Osteoblast (primary cell): ENCODE measurements around the gene LAPTM5. TPM values are rescaled to one million over a fixed set of nuclear protein-coding genes. Genes with fewer than 3 reads are reported as not detected.
A peak's percentile ranks its signal among the peaks of the same experiment; 100 is the strongest.

Experiments
- DNase-seq: peaks from one replicate; pipeline ENCODE4 v3.0.0; 2011; ENCODE audit warnings: low spot score, mixed read lengths; ENCODE audit not compliant: insufficient read length; ENCODE audit errors: missing footprints
- H2AFZ ChIP-seq: 2 replicates; pipeline ENCODE4 v1.6.0; 2011; ENCODE audit warnings: mild to moderate bottlenecking, low read length
- H3K27ac ChIP-seq: 2 replicates; pipeline ENCODE4 v1.5.1; 2011; ENCODE audit warnings: mild to moderate bottlenecking, low read depth, low read length, moderate library complexity
- H3K27me3 ChIP-seq: 2 replicates; pipeline ENCODE4 v1.6.0; 2012; ENCODE audit warnings: mild to moderate bottlenecking, control low read depth, inconsistent platforms, low read length, moderate library complexity; ENCODE audit not compliant: insufficient read depth
- H3K36me3 ChIP-seq: 2 replicates; pipeline ENCODE4 v1.5.1; 2011; ENCODE audit warnings: mild to moderate bottlenecking, low read length, control low read depth, moderate library complexity; ENCODE audit not compliant: insufficient read depth
- H3K4me1 ChIP-seq: 2 replicates; pipeline ENCODE4 v1.5.1; 2011; ENCODE audit warnings: mild to moderate bottlenecking, low read length, control low read depth, moderate library complexity; ENCODE audit not compliant: insufficient read depth
- H3K4me2 ChIP-seq: 2 replicates; pipeline ENCODE4 v1.6.0; 2011; ENCODE audit warnings: mild to moderate bottlenecking, low read length; ENCODE audit not compliant: insufficient read depth
- H3K4me3 ChIP-seq: fragments of 200-600 bp; sonication (generic); 3 replicates; pipeline ENCODE4 v1.5.1; 2012; ENCODE audit warnings: mild to moderate bottlenecking, low read length, inconsistent platforms; ENCODE audit not compliant: insufficient read depth
- H3K79me2 ChIP-seq: 2 replicates; pipeline ENCODE4 v1.6.0; 2012; ENCODE audit warnings: mild to moderate bottlenecking, low read length, control low read depth, inconsistent platforms; ENCODE audit not compliant: insufficient read depth
- H3K9me3 ChIP-seq: 2 replicates; pipeline ENCODE4 v1.5.1; 2011; ENCODE audit warnings: low read depth, low read length, control low read depth
- H4K20me1 ChIP-seq: 2 replicates; pipeline ENCODE4 v1.6.0; 2012; ENCODE audit warnings: mild to moderate bottlenecking, low read length, control low read depth; ENCODE audit not compliant: insufficient read depth
- CTCF ChIP-seq: IDR thresholded peaks from 2 replicates; pipeline ENCODE4 v1.5.1; 2011; ENCODE audit warnings: mild to moderate bottlenecking, low read depth, low read length, moderate library complexity; ENCODE audit errors: extremely low read depth
- total RNA-seq: library from RNA; depleted of rRNA; stranded (reverse); fragments of >200 nt; gene quantifications from 2 replicates; pipeline ENCODE4 v1.2.3, GENCODE V29; 2012

LAPTM5 gene
- total RNA-seq, 1 donor, result 0.72 TPM

DNA sequence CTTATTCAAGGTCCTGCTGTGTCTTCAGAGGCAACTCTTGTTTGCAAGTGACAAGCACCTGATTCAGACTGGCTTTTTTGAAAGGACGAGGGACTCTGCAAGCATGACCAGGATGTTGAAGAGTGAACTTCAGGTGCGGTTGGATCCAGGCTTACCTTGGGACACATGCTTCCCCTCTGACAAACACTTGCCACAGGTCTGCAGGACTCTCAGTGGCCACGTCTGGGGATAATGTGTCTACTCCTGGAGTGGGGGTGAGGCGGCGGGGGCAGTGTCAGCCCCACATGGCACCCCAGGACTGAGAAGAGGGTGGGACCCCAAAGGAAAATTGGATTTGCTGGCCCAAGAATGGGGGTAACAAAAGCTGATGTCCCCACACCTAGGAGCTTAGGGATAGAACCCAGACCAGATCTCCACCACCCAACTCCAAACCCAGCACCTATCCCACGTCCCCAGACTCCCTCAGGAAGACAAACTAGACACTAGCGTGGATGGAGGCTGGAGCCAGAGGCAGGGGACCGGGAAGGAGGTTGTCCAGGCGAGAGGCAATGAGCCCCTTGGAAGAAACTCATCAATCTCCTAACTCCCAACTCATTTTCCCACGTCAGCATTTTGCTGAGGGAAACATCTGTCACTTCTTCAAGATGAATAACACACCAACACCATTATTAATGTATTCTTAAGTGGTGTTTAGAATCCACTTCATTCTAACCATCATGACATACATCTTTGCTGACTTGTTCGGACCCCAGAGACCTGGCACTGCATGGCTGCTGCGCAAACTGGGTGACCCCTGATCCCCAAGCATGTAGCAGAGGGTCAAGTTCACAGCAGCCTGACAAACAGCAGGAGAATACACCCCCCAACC, 32.0 kb upstream of the LAPTM5 start:
- no peaks in the 10 kb centered on the region for H3K36me3 ChIP-seq
- no peaks in the 10 kb centered on the region for H3K9me3 ChIP-seq
- peaks cover 19% of the 10 kb centered on the region for H3K27me3 ChIP-seq
- H3K27ac ChIP-seq, result no peak overlapping the region
- H3K4me3 ChIP-seq, result no peak overlapping the region
- peak; percentile 65 for DNase-seq
- H4K20me1 ChIP-seq, result no peaks in the 10 kb centered on the region
- no peak overlapping the region for H3K4me2 ChIP-seq
- no peaks in the 10 kb centered on the region for H3K79me2 ChIP-seq
- no peaks in the 10 kb centered on the region for H3K4me1 ChIP-seq
- TF ChIP-seq CTCF, result no peak
- no peak overlapping the region for H2AFZ ChIP-seq

GRCh38 chr1:30788580-30789387, 31.2 kb upstream of the LAPTM5 start:
- Histone ChIP-seq H2AFZ (no peak overlapping the region), H4K20me1 (no peaks in the 10 kb centered on the region), H3K4me2 (no peak overlapping the region), H3K27me3 (peaks cover 19% of the 10 kb centered on the region), H3K27ac (no peak overlapping the region), H3K4me3 (no peak overlapping the region), H3K9me3 (no peaks in the 10 kb centered on the region), H3K79me2 (no peaks in the 10 kb centered on the region), H3K36me3 (no peaks in the 10 kb centered on the region), H3K4me1 (no peaks in the 10 kb centered on the region)
- peak; percentile 55 for DNase-seq
- TF ChIP-seq CTCF, result no peak

- peak; percentile 32 for DNase-seq
- H2AFZ ChIP-seq, result no peak overlapping the region
- H3K4me3 ChIP-seq, result no peak overlapping the region
- no peak overlapping the region for H3K4me2 ChIP-seq
- no peaks in the 10 kb centered on the region for H3K4me1 ChIP-seq
- H3K36me3 ChIP-seq, result no peaks in the 10 kb centered on the region
- H3K27me3 ChIP-seq, result peaks cover 19% of the 10 kb centered on the region
- H3K79me2 ChIP-seq, result no peaks in the 10 kb centered on the region
- no peaks in the 10 kb centered on the region for H3K9me3 ChIP-seq
- H4K20me1 ChIP-seq, result no peaks in the 10 kb centered on the region
- TF ChIP-seq CTCF, result no peak
- H3K27ac ChIP-seq, result no peak overlapping the region
Measured at GRCh38 chr1:30787856-30788495, 30.4 kb upstream of the LAPTM5 start.

- H3K4me2 ChIP-seq, result no peak overlapping the region
- H3K79me2 ChIP-seq, result no peaks in the 10 kb centered on the region
- H3K9me3 ChIP-seq, result no peaks in the 10 kb centered on the region
- peaks cover 2% of the 10 kb centered on the region for H3K4me1 ChIP-seq
- H2AFZ ChIP-seq, result no peak overlapping the region
- DNase-seq, result peak; percentile 66
- H3K27ac ChIP-seq, result no peak overlapping the region
- no peaks in the 10 kb centered on the region for H3K36me3 ChIP-seq
- no peaks in the 10 kb centered on the region for H4K20me1 ChIP-seq
- no peak for TF ChIP-seq CTCF
- no peak overlapping the region for H3K4me3 ChIP-seq
- peaks cover 19% of the 10 kb centered on the region for H3K27me3 ChIP-seq
Measured at GRCh38 chr1:30787266-30787665, 29.7 kb upstream of the LAPTM5 start.
